Esophagus (tissue), 2 donors: ENCODE measurements around the gene SH3PXD2A. TPM values are rescaled to one million over a fixed set of nuclear protein-coding genes. Genes with fewer than 3 reads are reported as not detected.
"Not testable (repeated sequence)": the region's sequence is repeated elsewhere in the genome, so short reads cannot be mapped to it uniquely, and the experiment has no call there.

Source experiments
- H3K27ac ChIP-seq, 2 donors: one replicate each; pipeline ENCODE4 v1.5.1; 2013; ENCODE audit warnings: low read depth in 2 of 2, mild to moderate bottlenecking in 2 of 2, inconsistent platforms in 1 of 2, low read length in 1 of 2, moderate library complexity in 1 of 2
- H3K27me3 ChIP-seq, 2 donors: one replicate each; pipeline ENCODE4 v1.6.1; 2013; ENCODE audit warnings: low read length in 2 of 2, control low read depth in 1 of 2, mild to moderate bottlenecking in 1 of 2; ENCODE audit not compliant: insufficient read depth in 2 of 2, control insufficient read depth in 1 of 2
- H3K36me3 ChIP-seq, 2 donors: one replicate each; pipeline ENCODE4 v1.6.1; 2013; ENCODE audit warnings: low read length in 1 of 2; ENCODE audit not compliant: control insufficient read depth in 2 of 2, insufficient read depth in 2 of 2
- H3K4me1 ChIP-seq, 2 donors: one replicate each; pipeline ENCODE4 v1.6.1; 2013; ENCODE audit warnings: low read length in 1 of 2; ENCODE audit not compliant: control insufficient read depth in 2 of 2, insufficient read depth in 2 of 2
- H3K4me3 ChIP-seq, 2 donors: one replicate each; pipeline ENCODE4 v1.5.1; 2013; ENCODE audit warnings: low read length in 2 of 2, mild to moderate bottlenecking in 2 of 2, low read depth in 1 of 2, moderate library complexity in 1 of 2
- H3K9me3 ChIP-seq, 2 donors: one replicate each; pipeline ENCODE4 v1.6.1; 2013; ENCODE audit warnings: mild to moderate bottlenecking in 2 of 2, low read depth in 1 of 2, low read length in 1 of 2, moderate library complexity in 1 of 2; ENCODE audit not compliant: control insufficient read depth in 2 of 2, insufficient read depth in 1 of 2
- WGBS, 2 donors: extraction: QIAGEN DNeasy Blood & Tissue Kit; methylation state at CpG; one replicate each; pipeline ENCODE4 v1.1.7; 2013; 5-methylcytosine and 5-hydroxymethylcytosine counted together
- polyA plus RNA-seq, 2 donors: library from polyadenylated mRNA; stranded (reverse); fragments of 200-250 nt; gene quantifications; one replicate each; pipeline ENCODE4 v1.2.3, GENCODE V29; 2013
- donor health status: healthy with polysubstance abuse.
- donor health status: Bipolar disorder and iron deficiency.

Gene SH3PXD2A
- polyA plus RNA-seq, 2 donors, result 14.9 to 34.2 TPM

- Histone ChIP-seq H3K36me3 (peaks cover 9 to 62% of the 10 kb centered on the region in 2 donors), H3K27ac (peak overlapping the region; percentile 34 to 37), H3K27me3 (no peaks in the 10 kb centered on the region), H3K9me3 (no peaks in the 10 kb centered on the region), H3K4me1 (peaks cover 7 to 18% of the 10 kb centered on the region in 2 donors), H3K4me3 (no peak overlapping the region)
- WGBS, 2 donors, result 71 to 72% methylated on average over 20 of the region's 20 CpGs
Measured at GRCh38 chr10:103616705-103617601, 238.4 kb downstream of the SH3PXD2A start.

GRCh38 chr10:103614306-103615158 lies 240.8 kb downstream of the SH3PXD2A start:
- peaks cover 7 to 10% of the 10 kb centered on the region in 2 donors for H3K4me1 ChIP-seq
- H3K27ac ChIP-seq, result peak overlapping the region in 1 of 2 donors; percentile 5
- no peak overlapping the region for H3K4me3 ChIP-seq
- no peaks in the 10 kb centered on the region for H3K27me3 ChIP-seq
- WGBS, 2 donors, result 77 to 79% methylated on average over 14 of the region's 14 CpGs
- peaks cover 10 to 62% of the 10 kb centered on the region in 2 donors for H3K36me3 ChIP-seq
- no peaks in the 10 kb centered on the region for H3K9me3 ChIP-seq

- 95 to 98% methylated on average over 2 of the region's 2 CpGs for WGBS, 2 donors
- Histone ChIP-seq H3K27me3 (no peaks in the 10 kb centered on the region), H3K9me3 (no peaks in the 10 kb centered on the region), H3K4me3 (no peak overlapping the region), H3K4me1 (peaks cover 7 to 10% of the 10 kb centered on the region in 2 donors), H3K27ac (no peak overlapping the region), H3K36me3 (peaks cover 10 to 54% of the 10 kb centered on the region in 2 donors)
Measured at GRCh38 chr10:103613616-103614015, 241.8 kb downstream of the SH3PXD2A start.

- H3K9me3 ChIP-seq, result no peaks in the 10 kb centered on the region
- WGBS, 2 donors, result 83 to 84% methylated on average over 17 of the region's 17 CpGs
- no peak overlapping the region for H3K27ac ChIP-seq
- H3K27me3 ChIP-seq, result no peaks in the 10 kb centered on the region
- no peak overlapping the region for H3K4me3 ChIP-seq
- H3K4me1 ChIP-seq, result peaks cover 7 to 10% of the 10 kb centered on the region in 2 donors
- H3K36me3 ChIP-seq, result peaks cover 10 to 48% of the 10 kb centered on the region in 2 donors
Measured at GRCh38 chr10:103612462-103613365, 242.7 kb downstream of the SH3PXD2A start.

- no peak overlapping the region for H3K27ac ChIP-seq
- H3K4me3 ChIP-seq, result no peak overlapping the region
- H3K36me3 ChIP-seq, result peaks cover 8 to 32% of the 10 kb centered on the region in 2 donors
- no peaks in the 10 kb centered on the region for H3K27me3 ChIP-seq
- H3K9me3 ChIP-seq, result no peaks in the 10 kb centered on the region
- 71 to 73% methylated on average over 9 of the region's 9 CpGs for WGBS, 2 donors
- H3K4me1 ChIP-seq, result peaks cover 0 to 1% of the 10 kb centered on the region in 2 donors
Measured at GRCh38 chr10:103610921-103611511, 244.4 kb downstream of the SH3PXD2A start.

- peaks cover 6 to 31% of the 10 kb centered on the region in 2 donors for H3K36me3 ChIP-seq
- H3K27me3 ChIP-seq, result no peaks in the 10 kb centered on the region
- no peak overlapping the region for H3K4me3 ChIP-seq
- 56 to 66% methylated on average over 2 of the region's 2 CpGs for WGBS, 2 donors
- H3K9me3 ChIP-seq, result no peaks in the 10 kb centered on the region
- no peaks in the 10 kb centered on the region for H3K4me1 ChIP-seq
- H3K27ac ChIP-seq, result no peak overlapping the region
Measured at GRCh38 chr10:103610083-103610472, 245.3 kb downstream of the SH3PXD2A start.

- H3K27ac ChIP-seq, result no peak overlapping the region
- WGBS, 2 donors, result 90 to 92% methylated on average over 8 of the region's 8 CpGs
- H3K9me3 ChIP-seq, result no peaks in the 10 kb centered on the region
- no peaks in the 10 kb centered on the region for H3K27me3 ChIP-seq
- no peak overlapping the region for H3K4me3 ChIP-seq
- peaks cover 6 to 29% of the 10 kb centered on the region in 2 donors for H3K36me3 ChIP-seq
- H3K4me1 ChIP-seq, result no peaks in the 10 kb centered on the region
Measured at GRCh38 chr10:103609231-103610082, 245.9 kb downstream of the SH3PXD2A start.

GRCh38 chr10:103608056-103608455 lies 247.3 kb downstream of the SH3PXD2A start:
- peaks cover 6 to 31% of the 10 kb centered on the region in 2 donors for H3K36me3 ChIP-seq
- H3K4me1 ChIP-seq, H3K4me3 ChIP-seq, H3K27me3 ChIP-seq, H3K9me3 ChIP-seq, H3K27ac ChIP-seq: not testable (repeated sequence)
- WGBS, 2 donors, result 89 to 95% methylated on average over 9 to 11 of the region's 11 CpGs
